ENCODE results near the gene URGCP. TPM values are rescaled to one million over a fixed set of nuclear protein-coding genes. Genes with fewer than 3 reads are reported as not detected.

URGCP gene
- total RNA-seq, 1 experiment from 2014 or later: 19.5 TPM

DNA sequence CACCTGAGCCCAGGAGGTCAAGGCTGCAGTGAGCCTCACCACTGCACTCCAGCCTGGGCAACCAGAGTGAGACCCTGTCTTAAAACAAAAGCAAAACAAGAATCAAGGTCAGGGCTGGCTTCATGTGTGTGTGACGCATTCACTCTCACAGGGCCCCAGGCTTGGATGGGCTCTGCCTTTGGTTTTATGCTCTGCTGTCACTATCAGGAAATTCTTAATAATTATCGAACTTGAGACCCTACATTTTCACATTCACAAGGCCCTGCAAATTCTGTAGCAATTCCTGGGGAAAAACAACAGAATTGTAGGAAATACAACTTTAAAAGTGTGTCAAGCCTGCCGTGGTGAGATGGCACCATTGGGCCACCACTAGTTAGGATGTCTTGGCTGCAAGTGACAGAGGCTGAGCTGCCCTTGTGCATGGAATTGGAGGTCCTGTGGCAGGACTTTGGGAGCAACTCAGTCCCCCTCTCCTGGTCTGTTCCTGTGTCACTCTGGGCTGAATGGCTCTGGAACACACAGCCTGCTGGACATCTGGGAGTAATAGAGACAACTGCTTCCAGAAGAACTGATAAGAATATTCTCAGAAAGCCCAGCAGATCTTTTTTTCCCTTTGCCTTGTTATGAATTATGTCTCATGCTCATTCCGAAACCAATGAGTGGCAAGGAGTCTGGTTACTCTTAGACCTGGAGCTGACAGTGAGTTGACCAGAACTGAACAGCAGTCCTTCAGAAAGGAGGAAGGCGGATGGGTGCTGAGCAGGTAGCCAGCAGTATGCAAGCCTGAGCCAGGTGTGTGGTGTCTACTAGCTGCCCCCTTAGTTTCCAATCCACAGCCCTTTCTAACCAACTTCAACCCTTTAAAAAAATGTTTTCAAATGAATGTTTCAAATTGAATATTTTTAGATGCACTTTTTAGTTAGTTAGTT, 23.4 kb upstream of the URGCP start:
- Mint-ChIP-seq H3K9me3 (peaks cover 4% of the 10 kb centered on the region), H3K27ac (no peak overlapping the region), H3K27me3 (ENCODE audit: low read depth) (peaks cover 29% of the 10 kb centered on the region), H3K36me3 (no peaks in the 10 kb centered on the region), H3K4me3 (no peak overlapping the region), H3K4me1 (peaks cover 6% of the 10 kb centered on the region)
- ChIA-PET POLR2A (no interaction called here), CTCF (interaction anchor here (1.0 kb wide), 1 partner anchor 45 kb away, joined by 3 read pairs; no protein-coding TSS in a partner anchor)
- ATAC-seq: no peak
- no peak for TF ChIP-seq SMAD4 (CRISPR knock-in tag; IDR thresholded peaks at IDR 0.05)
- TF ChIP-seq MXD4 (CRISPR knock-in tag; IDR thresholded peaks at IDR 0.05; ENCODE audit: borderline replicate concordance): no peak
- TF ChIP-seq, protein P1, sequence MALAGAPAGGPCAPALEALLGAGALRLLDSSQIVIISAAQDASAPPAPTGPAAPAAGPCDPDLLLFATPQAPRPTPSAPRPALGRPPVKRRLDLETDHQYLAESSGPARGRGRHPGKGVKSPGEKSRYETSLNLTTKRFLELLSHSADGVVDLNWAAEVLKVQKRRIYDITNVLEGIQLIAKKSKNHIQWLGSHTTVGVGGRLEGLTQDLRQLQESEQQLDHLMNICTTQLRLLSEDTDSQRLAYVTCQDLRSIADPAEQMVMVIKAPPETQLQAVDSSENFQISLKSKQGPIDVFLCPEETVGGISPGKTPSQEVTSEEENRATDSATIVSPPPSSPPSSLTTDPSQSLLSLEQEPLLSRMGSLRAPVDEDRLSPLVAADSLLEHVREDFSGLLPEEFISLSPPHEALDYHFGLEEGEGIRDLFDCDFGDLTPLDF (CRISPR knock-in tag; IDR thresholded peaks at IDR 0.05): no peak
- TF ChIP-seq ESRRA (CRISPR knock-in tag; IDR thresholded peaks at IDR 0.05; ENCODE audit: borderline replicate concordance): no peak
- no peak for TF ChIP-seq NR3C1 (CRISPR knock-in tag; conservative IDR thresholded peaks at IDR 0.05; ENCODE audit: low read depth)
- no peak for TF ChIP-seq HMGA2 (CRISPR knock-in tag; IDR thresholded peaks at IDR 0.05)
- no peak for TF ChIP-seq TEAD4 (CRISPR knock-in tag; IDR thresholded peaks at IDR 0.05)
- DNase-seq (ENCODE audit: low spot score): no peak

DNA sequence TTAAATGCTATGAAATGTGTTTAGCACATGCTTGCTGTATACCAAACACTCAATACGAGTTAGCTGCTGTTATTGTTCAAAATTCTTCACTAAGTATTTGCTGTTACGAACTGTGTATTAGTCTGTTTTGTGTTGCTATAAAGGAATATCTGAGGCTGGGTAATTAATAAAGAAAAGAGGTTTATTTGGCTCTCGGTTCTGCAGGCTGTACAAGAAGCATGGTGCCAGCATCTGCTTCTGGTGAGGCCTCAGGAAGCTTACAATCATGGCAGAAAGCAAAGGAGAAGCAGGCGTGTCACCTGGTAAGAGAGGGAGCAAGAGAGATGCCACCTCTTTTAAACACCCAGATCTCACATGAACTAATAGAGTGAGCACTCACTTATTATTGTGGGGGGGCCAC, 21.4 kb upstream of the URGCP start:
- ATAC-seq (no peak), DNase-seq (ENCODE audit: low spot score) (no peak)
- Mint-ChIP-seq H3K27me3 (ENCODE audit: low read depth) (peaks cover 38% of the 10 kb centered on the region), H3K4me3 (no peak overlapping the region), H3K27ac (no peak overlapping the region), H3K4me1 (peaks cover 6% of the 10 kb centered on the region), H3K36me3 (no peaks in the 10 kb centered on the region), H3K9me3 (peaks cover 4% of the 10 kb centered on the region)
- CTCF ChIA-PET: no interaction called here
- POLR2A ChIA-PET: no interaction called here
- TF ChIP-seq, protein P2, sequence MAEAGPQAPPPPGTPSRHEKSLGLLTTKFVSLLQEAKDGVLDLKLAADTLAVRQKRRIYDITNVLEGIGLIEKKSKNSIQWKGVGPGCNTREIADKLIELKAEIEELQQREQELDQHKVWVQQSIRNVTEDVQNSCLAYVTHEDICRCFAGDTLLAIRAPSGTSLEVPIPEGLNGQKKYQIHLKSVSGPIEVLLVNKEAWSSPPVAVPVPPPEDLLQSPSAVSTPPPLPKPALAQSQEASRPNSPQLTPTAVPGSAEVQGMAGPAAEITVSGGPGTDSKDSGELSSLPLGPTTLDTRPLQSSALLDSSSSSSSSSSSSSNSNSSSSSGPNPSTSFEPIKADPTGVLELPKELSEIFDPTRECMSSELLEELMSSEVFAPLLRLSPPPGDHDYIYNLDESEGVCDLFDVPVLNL (CRISPR knock-in tag; IDR thresholded peaks at IDR 0.05; ENCODE audit: borderline replicate concordance, low read depth): no peak
- no peak for TF ChIP-seq GRHL2 (CRISPR knock-in tag; IDR thresholded peaks at IDR 0.05; ENCODE audit: insufficient replicate concordance, severe bottlenecking)
- TF ChIP-seq, protein P3, sequence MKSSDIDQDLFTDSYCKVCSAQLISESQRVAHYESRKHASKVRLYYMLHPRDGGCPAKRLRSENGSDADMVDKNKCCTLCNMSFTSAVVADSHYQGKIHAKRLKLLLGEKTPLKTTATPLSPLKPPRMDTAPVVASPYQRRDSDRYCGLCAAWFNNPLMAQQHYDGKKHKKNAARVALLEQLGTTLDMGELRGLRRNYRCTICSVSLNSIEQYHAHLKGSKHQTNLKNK (CRISPR knock-in tag; IDR thresholded peaks at IDR 0.05): no peak
- TF ChIP-seq, protein P4, sequence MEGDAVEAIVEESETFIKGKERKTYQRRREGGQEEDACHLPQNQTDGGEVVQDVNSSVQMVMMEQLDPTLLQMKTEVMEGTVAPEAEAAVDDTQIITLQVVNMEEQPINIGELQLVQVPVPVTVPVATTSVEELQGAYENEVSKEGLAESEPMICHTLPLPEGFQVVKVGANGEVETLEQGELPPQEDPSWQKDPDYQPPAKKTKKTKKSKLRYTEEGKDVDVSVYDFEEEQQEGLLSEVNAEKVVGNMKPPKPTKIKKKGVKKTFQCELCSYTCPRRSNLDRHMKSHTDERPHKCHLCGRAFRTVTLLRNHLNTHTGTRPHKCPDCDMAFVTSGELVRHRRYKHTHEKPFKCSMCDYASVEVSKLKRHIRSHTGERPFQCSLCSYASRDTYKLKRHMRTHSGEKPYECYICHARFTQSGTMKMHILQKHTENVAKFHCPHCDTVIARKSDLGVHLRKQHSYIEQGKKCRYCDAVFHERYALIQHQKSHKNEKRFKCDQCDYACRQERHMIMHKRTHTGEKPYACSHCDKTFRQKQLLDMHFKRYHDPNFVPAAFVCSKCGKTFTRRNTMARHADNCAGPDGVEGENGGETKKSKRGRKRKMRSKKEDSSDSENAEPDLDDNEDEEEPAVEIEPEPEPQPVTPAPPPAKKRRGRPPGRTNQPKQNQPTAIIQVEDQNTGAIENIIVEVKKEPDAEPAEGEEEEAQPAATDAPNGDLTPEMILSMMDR (IDR thresholded peaks at IDR 0.05): no peak
- TF ChIP-seq ZNF423 (CRISPR knock-in tag; IDR thresholded peaks at IDR 0.05): no peak
- TF ChIP-seq NR2C2 (CRISPR knock-in tag; IDR thresholded peaks at IDR 0.05): no peak
- TF ChIP-seq, protein P5, sequence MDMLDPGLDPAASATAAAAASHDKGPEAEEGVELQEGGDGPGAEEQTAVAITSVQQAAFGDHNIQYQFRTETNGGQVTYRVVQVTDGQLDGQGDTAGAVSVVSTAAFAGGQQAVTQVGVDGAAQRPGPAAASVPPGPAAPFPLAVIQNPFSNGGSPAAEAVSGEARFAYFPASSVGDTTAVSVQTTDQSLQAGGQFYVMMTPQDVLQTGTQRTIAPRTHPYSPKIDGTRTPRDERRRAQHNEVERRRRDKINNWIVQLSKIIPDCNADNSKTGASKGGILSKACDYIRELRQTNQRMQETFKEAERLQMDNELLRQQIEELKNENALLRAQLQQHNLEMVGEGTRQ (CRISPR knock-in tag; IDR thresholded peaks at IDR 0.05): no peak
- TF ChIP-seq NFYB (CRISPR knock-in tag; conservative IDR thresholded peaks at IDR 0.05; ENCODE audit: low read depth): no peak
- TF ChIP-seq HMGA2 (CRISPR knock-in tag; IDR thresholded peaks at IDR 0.05): no peak
- no peak for TF ChIP-seq FOXJ3 (CRISPR knock-in tag; IDR thresholded peaks at IDR 0.05; ENCODE audit: borderline replicate concordance)
- TF ChIP-seq, protein P6, sequence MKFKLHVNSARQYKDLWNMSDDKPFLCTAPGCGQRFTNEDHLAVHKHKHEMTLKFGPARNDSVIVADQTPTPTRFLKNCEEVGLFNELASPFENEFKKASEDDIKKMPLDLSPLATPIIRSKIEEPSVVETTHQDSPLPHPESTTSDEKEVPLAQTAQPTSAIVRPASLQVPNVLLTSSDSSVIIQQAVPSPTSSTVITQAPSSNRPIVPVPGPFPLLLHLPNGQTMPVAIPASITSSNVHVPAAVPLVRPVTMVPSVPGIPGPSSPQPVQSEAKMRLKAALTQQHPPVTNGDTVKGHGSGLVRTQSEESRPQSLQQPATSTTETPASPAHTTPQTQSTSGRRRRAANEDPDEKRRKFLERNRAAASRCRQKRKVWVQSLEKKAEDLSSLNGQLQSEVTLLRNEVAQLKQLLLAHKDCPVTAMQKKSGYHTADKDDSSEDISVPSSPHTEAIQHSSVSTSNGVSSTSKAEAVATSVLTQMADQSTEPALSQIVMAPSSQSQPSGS (CRISPR knock-in tag; IDR thresholded peaks at IDR 0.05; ENCODE audit: borderline replicate concordance, low read depth): no peak
- TF ChIP-seq, protein P7, sequence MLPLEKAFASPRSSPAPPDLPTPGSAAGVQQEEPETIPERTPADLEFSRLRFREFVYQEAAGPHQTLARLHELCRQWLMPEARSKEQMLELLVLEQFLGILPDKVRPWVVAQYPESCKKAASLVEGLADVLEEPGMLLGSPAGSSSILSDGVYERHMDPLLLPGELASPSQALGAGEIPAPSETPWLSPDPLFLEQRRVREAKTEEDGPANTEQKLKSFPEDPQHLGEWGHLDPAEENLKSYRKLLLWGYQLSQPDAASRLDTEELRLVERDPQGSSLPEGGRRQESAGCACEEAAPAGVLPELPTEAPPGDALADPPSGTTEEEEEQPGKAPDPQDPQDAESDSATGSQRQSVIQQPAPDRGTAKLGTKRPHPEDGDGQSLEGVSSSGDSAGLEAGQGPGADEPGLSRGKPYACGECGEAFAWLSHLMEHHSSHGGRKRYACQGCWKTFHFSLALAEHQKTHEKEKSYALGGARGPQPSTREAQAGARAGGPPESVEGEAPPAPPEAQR (CRISPR knock-in tag; IDR thresholded peaks at IDR 0.05): no peak
- TF ChIP-seq, protein P8, sequence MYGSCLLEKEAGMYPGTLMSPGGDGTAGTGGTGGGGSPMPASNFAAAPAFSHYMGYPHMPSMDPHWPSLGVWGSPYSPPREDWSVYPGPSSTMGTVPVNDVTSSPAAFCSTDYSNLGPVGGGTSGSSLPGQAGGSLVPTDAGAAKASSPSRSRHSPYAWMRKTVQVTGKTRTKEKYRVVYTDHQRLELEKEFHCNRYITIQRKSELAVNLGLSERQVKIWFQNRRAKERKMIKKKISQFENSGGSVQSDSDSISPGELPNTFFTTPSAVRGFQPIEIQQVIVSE (CRISPR knock-in tag; IDR thresholded peaks at IDR 0.05; ENCODE audit: borderline replicate concordance): no peak
- TF ChIP-seq, protein P9, sequence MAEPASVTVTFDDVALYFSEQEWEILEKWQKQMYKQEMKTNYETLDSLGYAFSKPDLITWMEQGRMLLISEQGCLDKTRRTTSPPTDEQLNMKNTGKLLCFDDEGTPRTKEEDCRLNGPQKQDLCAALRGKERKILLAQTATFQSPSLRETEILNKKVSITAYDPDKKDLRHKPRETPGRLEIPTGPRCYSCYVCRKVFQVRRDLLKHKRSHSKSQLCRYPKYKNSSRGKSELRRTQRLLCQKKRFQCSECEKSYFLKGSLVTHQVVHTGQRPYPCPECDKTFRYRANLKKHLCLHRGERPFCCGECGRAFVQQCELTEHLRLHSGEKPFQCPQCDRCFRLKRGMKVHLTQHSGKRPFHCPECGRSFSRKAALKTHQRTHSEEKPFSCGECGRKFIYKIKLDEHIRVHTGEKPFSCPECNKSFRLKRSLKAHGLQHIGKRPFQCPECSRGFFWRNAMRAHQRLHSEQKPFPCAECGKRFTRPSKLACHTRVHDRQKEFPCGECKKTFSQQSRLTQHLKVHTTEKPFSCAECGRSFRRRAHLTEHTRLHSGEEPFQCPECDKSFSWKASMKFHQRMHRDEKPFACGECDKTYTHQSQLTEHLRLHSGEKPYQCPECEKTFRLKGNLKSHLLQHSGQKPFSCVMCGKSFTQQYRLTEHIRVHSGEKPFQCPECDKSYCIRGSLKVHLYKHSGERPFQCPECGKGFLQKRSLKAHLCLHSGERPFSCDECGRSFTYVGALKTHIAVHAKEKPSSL (CRISPR knock-in tag; conservative IDR thresholded peaks at IDR 0.05): no peak
- no peak for TF ChIP-seq SMAD3 (CRISPR knock-in tag; IDR thresholded peaks at IDR 0.05; ENCODE audit: borderline replicate concordance)
- no peak for TF ChIP-seq JAZF1 (CRISPR knock-in tag; IDR thresholded peaks at IDR 0.05)

Measured in WTC11 (cell line).